Fibroblast of pulmonary artery (primary cell): Measurements from ENCODE around the gene CD2BP2.
A peak's percentile ranks its signal among the peaks of the same experiment; 100 is the strongest.
"Not testable (repeated sequence)": the region's sequence is repeated elsewhere in the genome, so short reads cannot be mapped to it uniquely, and the experiment has no call there.

Experiments
- DNase-seq: peaks from one replicate; pipeline ENCODE4 v3.0.0-alpha.2; 2010; ENCODE audit warnings: low read depth
- H3K4me3 ChIP-seq: replicated peaks from 2 replicates; pipeline ENCODE4 v1.5.1; 2011; ENCODE audit warnings: low read depth, mild to moderate bottlenecking, control low read depth, low read length, moderate library complexity
- TF ChIP-seq, protein P1 (sequence below): IDR thresholded peaks from 2 replicates; pipeline ENCODE4 v1.5.1; 2011; ENCODE audit warnings: mild to moderate bottlenecking, control low read depth, low read length, inconsistent platforms; ENCODE audit errors: missing control alignments

The CD2BP2 gene

DNA sequence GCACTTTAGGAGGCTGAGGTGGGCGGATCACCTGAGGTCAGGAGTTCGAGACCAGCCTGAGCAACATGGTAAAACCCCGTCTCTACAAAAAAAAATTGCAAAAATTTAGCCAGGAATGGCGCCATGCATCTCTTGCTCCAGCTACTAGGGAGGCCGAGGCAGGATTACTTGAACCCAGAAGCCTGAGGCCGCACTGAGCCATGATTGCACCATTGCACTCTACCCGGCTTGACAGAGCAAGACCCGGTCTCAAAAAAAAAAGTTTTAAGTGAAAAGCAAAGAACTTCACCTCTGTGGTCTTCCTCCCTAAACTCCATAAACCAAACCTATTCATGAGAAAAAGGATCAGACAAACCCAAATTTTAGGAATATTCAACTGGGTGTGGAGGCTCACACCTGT is 7.0 kb downstream of the CD2BP2 start:
- TF ChIP-seq, protein P1, sequence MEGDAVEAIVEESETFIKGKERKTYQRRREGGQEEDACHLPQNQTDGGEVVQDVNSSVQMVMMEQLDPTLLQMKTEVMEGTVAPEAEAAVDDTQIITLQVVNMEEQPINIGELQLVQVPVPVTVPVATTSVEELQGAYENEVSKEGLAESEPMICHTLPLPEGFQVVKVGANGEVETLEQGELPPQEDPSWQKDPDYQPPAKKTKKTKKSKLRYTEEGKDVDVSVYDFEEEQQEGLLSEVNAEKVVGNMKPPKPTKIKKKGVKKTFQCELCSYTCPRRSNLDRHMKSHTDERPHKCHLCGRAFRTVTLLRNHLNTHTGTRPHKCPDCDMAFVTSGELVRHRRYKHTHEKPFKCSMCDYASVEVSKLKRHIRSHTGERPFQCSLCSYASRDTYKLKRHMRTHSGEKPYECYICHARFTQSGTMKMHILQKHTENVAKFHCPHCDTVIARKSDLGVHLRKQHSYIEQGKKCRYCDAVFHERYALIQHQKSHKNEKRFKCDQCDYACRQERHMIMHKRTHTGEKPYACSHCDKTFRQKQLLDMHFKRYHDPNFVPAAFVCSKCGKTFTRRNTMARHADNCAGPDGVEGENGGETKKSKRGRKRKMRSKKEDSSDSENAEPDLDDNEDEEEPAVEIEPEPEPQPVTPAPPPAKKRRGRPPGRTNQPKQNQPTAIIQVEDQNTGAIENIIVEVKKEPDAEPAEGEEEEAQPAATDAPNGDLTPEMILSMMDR = no peak
- no peak for DNase-seq
- no peak overlapping the region for H3K4me3 ChIP-seq

DNA sequence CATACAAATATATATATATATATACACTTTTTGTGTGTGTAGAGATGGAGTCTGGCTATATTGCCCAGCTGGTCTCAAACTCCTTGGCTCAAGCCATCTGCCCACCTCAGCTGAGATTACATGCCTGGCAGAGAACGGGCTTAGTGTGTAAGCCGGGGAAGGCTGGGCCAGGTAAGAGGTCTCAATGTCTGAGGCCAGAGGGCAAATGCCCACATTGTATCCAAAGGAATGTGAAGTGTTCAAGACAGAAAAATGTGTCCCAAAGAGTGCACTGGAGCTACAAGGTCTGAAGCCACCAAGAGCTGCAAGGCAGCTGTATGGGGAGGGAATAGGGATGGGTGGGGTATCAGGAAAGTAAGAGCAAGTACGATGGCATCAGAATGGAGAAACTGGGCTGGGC is 8.8 kb downstream of the CD2BP2 start:
- DNase-seq = no peak
- TF ChIP-seq, protein P1 = no peak
- no peak overlapping the region for H3K4me3 ChIP-seq

DNA sequence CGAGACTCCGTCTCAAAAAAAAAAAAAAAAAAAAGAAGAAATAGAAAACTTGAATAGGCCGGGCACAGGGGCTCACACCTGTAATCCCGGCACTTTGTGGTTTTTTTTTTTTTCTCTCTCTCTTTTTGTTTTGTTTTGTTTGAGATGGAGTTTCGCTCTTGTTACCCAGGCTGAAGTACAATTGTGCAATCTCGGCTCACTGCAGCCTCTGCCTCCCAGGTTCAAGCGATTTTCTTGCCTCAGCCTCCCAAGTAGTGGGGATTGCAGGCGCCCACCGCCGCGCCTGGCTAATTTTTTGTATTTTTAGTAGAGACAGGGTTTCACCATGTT is 11.7 kb downstream of the CD2BP2 start:
- not testable (repeated sequence) for DNase-seq, H3K4me3 ChIP-seq

DNA sequence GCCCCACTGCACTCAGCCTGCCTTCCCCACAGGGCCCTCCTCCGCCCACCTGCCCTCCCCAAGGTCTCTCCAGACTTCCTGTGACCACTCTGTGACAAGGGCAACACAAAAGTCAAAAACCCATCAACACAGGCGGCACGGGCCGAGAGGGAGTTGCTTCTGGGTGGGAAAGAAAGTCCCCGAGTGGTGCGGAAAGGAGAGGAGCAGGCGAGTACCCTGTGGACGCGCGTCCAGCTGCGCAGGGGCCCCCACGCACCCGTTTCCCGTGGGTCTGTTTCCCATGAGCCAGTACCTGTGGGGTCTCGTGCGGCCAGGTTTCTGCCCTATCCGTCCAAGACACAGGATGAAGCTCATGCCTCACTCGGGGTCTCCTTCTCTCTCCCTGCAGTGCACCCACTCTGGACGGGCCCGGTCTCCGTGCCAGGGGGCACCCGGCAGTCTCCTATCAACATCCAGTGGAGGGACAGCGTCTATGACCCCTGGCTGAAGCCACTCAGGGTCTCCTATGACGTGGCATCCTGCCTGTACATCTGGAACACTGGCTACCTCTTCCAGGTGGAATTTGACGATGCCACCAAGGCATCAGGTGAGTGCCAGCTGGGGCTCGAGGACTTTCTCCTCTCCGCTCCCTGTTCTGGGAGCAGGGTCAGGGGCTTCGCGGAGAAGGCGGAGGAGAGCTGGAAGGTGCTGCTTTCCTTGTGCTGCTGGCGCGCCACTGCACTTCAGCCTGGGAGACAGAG is 12.2 kb downstream of the CD2BP2 start:
- DNase-seq = no peak
- TF ChIP-seq, protein P1 = no peak
- H3K4me3 ChIP-seq = no peak overlapping the region

DNA sequence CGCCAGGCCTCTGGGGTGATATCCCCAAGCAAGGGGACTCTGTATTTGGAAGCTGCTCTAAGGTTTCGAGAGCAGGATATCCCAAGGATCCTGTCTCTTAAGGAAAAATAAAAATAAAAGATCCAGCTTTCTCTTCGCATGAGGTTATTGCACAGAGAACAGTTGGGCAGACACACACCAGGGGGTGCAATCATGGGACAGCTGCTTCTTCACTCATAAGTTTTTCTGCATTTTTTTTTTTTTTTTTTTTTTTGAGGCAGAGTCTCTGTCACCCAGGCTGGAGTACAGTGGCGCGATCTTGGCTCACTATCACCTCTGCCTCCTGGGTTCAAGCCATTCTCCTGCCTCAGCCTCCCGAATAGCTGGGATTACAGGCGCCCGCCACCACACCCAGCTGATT is 13.1 kb downstream of the CD2BP2 start:
- H3K4me3 ChIP-seq, DNase-seq: not testable (repeated sequence)

DNA sequence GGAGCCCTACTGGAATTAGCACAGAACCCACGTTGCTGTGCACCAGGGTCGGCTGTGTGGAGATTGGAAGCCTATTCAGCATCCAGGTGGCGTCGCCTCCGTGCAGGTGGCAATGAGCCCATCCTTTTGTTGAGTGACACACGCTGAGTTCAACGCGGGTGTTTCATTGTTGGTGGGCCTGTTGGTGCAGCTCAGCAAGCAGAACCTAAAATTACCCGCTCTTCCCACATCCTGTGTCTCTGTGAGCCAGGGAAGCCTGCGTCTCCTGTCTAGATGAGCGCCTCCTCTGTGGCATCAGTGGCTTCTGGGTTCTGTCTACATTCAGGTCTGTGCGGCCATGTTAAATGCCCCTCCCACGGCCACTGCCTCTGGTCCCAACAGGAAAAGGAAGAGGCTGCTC is 14.5 kb downstream of the CD2BP2 start:
- H3K4me3 ChIP-seq = no peak overlapping the region
- TF ChIP-seq, protein P1 = no peak
- no peak for DNase-seq

DNA sequence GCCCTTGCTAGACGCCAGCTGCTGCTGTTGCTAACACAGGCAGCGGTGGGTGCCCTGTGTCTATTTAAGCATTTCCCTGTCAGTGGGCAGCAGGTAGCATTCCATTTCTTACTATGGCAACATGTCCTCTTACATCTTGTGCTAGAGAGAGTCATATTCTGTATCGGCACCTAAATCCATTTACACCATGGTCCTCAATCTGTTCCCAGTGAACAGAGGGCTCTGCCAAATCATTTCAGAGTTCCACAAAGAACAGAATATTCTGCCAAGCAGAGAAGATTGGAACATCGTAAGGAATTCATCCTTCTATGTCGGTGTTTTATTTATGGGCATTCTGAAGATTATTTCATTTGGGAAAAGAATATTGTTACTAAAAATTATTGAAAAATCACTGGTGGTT is 16.4 kb downstream of the CD2BP2 start:
- not testable (repeated sequence) for H3K4me3 ChIP-seq

DNA sequence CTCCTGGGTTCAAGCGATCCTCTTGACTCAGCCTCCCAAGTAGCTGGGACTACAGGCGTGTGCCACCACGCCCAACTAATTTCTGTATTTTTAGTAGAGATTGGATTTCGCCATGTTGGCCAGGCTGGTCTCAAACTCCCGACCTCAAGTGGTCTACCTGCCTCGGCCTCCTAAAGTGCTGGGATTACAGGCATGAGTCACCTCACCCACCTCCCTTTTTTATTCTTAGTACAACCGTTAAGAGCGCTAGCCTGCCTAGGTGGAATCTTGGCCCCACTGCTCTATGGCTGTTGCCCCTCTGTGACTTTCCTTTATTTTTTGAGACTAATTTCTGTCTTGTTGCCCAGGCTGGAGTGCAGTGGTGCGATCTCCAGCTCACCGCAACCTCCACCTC is 17.1 kb downstream of the CD2BP2 start:
- not testable (repeated sequence) for H3K4me3 ChIP-seq, DNase-seq

More for the DNA sequence above, 16.4 kb downstream of the CD2BP2 start:
- DNase-seq = not testable (repeated sequence)

DNA sequence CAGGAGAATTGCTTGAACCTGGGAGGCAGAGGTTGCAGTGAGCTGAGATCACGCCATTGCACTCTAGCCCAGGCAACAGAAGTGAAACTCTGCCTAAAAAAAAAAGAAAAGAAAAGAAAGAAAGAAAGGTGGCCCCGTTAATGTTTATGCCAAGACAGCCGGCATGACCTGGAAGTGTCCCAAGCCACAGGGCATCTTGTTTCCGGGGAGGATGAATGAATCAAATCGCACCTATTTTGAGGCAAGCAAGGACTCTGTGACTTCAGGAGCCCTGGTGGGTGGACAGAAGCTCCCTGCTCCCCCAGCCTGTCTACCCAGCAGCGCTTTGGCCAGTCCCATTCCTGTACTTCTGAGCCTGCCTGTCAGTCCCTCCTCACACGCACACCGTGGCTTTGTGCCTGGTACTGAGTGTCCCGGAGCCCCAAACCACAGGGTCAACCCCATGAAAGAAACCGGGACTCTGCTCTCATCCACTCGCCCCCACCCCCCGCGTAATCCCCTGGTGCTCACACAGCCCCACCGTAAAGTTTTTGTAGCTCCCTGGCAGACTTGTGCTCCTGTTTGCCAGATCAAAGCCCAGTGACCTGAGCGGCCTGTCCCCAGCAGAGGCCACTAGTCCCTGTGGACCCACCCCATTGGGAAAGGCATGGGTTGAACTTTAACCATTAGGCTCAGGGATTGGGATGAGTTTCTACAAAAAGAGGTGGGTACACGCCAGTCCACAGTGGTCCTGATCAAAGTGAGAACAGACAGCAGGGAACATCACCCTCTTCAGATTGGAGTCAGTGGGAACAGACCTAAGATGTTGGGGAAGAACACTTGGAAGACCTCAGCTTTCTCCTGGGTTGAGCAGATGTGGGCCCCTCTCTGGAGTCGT is 19.3 kb downstream of the CD2BP2 start:
- peak overlapping the region; percentile 52 for H3K4me3 ChIP-seq
- DNase-seq = peak; percentile 28
- TF ChIP-seq, protein P1 = no peak

DNA sequence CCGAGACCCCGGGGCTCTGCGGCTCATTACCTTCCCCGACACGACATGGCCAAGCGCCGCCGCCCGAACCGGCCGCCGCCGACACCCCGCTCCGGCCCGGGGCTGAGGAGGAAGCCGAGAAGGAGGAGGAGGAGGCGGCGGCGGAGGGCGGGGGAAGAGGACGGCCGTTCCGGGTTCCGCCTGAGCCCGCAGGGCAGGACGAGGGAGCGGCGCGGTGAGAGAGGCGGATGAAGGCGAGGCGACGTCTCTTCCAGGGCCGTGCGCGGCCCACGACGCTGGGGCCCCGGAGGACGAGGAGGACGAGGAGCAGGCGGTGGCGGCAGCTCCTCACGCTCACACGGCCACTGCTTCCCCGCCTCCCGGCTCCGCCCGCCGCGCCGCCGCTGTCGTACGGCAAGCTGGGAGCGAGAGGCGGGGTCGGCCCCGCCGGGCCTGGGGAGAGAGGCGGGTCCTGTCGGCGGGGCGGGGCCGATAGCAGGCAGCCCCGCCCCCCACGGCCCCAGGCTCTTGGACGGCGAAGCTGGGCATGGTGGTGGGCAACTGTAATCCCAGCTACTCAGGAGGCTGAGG is 20.0 kb downstream of the CD2BP2 start:
- peak; percentile 69 for DNase-seq
- peak overlapping the region; percentile 64 for H3K4me3 ChIP-seq

DNA sequence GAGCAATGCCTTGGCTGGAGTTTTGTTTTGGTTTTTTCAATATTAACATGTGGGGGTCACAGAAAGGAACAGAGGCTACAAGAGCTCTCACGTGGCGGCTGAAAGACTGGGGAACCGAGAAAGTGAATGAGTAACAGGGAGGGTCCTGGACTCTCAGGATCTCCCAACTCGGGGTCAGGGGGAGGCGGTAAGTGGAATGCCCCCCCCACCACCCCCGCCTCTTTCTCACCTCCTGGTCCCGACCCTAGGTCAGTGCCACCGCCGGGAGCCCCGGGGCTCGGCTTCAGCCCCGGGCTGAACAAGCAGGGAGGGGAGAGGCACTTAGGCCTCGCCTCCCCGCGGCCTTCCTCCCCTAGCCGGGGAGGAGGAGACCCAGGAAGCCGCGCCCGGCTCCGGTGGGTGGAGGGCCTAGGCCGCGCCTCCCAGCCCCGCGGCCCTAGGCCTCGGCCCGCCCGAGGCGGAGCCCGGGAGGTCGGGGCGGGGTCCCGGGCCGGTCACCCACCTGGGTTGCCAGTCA is 20.6 kb downstream of the CD2BP2 start:
- DNase-seq = peak; percentile 73
- peak overlapping the region; percentile 64 for H3K4me3 ChIP-seq

DNA sequence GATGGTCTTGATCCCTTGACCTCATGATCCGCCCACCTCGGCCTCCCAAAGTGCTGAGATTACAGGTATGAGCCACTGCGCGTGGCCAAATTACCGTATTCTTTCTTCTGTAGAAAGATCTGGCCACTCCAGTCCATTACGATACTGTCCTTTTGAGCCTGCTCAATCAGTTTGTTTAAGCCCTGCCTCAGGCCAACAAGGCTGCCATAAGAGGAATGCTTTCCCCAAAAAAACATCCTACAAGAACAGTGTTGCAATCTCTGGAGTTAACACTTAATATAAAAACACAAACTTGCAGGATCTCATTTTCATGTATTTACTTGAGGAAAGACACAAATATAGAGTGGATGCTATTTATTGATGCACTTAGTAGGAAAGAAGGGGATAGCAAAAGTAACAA is 30.9 kb downstream of the CD2BP2 start:
- not testable (repeated sequence) for DNase-seq, H3K4me3 ChIP-seq
